Left cardiac atrium (tissue), 4 donors: Measurements from ENCODE around the gene FNBP1L. TPM values are rescaled to one million over a fixed set of nuclear protein-coding genes. Genes with fewer than 3 reads are reported as not detected.
A peak's percentile ranks its signal among the peaks of the same experiment; 100 is the strongest.

Experiments
- ATAC-seq, 2 donors: fragments of 200-7000 bp; cut with Tn5 transposase; one replicate each; pipeline ENCODE4 v1.9.1; 2020; ENCODE audit warnings: mild to moderate bottlenecking in 2 of 2, moderate library complexity in 2 of 2
- DNase-seq: peaks from one replicate; pipeline ENCODE4 v3.0.0-alpha.2; 2020
- intact Hi-C, 2 donors: fragments of 100-400 bp; cut with DNase I; formaldehyde crosslinking; loops; one replicate each; pipeline versions ENCODE4 v1.14.1 to v1.15.1; 2022 to 2023
- total RNA-seq, 2 donors: library from RNA; stranded (reverse); fragmentation: NEBNext Ultra II Directional; extraction: Animal tissue kit (Norgen Biotek cat#: 25700); gene quantifications; one replicate each; pipeline ENCODE4 v1.2.1, GENCODE V29; 2021
- donor health status: DM: no; HTN: yes; CAD: no.
- donor health status: DM: no; HTN: yes; CAD: no; lungs with severe emphysema.
- donor health status: DM: yes; HTN: yes; CAD: no.
- donor health status: Dilated cardiomyopathy.

The FNBP1L gene
- total RNA-seq, 2 donors from 2014 or later = 18.0 to 20.9 TPM

- ATAC-seq (no peak), DNase-seq (no peak)
- intact Hi-C loops = no loop called here
Observed at GRCh38 chr1:93593854-93594602, 146.1 kb downstream of the FNBP1L start.

- DNase-seq (no peak), ATAC-seq (no peak)
- intact Hi-C loops = no loop called here
Observed at GRCh38 chr1:93594603-93594880, 146.6 kb downstream of the FNBP1L start.

- no peak for DNase-seq
- intact Hi-C loops = no loop called here
- peak in 1 of 2 donors; percentile 40 for ATAC-seq
Observed at GRCh38 chr1:93595266-93595665, 147.3 kb downstream of the FNBP1L start.

GRCh38 chr1:93595743-93596142, 147.8 kb downstream of the FNBP1L start:
- no peak for DNase-seq
- ATAC-seq = no peak
- intact Hi-C loops = no loop called here

GRCh38 chr1:93596329-93597089, 148.6 kb downstream of the FNBP1L start:
- DNase-seq = no peak
- intact Hi-C loops = no loop called here
- ATAC-seq = no peak

GRCh38 chr1:93597709-93598108, 149.8 kb downstream of the FNBP1L start:
- ATAC-seq = peak; percentile 23 to 58
- no peak for DNase-seq
- intact Hi-C loops = no loop called here

GRCh38 chr1:93598396-93598795, 150.5 kb downstream of the FNBP1L start:
- ATAC-seq (no peak), DNase-seq (no peak)
- intact Hi-C loops = no loop called here

- ATAC-seq (no peak), DNase-seq (no peak)
- intact Hi-C loops = no loop called here
Observed at GRCh38 chr1:93598861-93599439, 151.0 kb downstream of the FNBP1L start.

GRCh38 chr1:93599479-93599878, 151.6 kb downstream of the FNBP1L start:
- no peak for DNase-seq

GRCh38 chr1:93600663-93601062, 152.7 kb downstream of the FNBP1L start:
- DNase-seq = no peak
- intact Hi-C loops = no loop called here
- no peak for ATAC-seq

More at GRCh38 chr1:93599479-93599878, 151.6 kb downstream of the FNBP1L start:
- intact Hi-C loops = no loop called here
- no peak for ATAC-seq

GRCh38 chr1:93601686-93602085, 153.8 kb downstream of the FNBP1L start:
- ATAC-seq (no peak), DNase-seq (no peak)
- intact Hi-C loops = no loop called here

- intact Hi-C loops = no loop called here
- ATAC-seq (no peak), DNase-seq (no peak)
Observed at GRCh38 chr1:93602101-93602500, 154.2 kb downstream of the FNBP1L start.

- ATAC-seq = no peak
- intact Hi-C loops = no loop called here
- no peak for DNase-seq
Observed at GRCh38 chr1:93603106-93603505, 155.2 kb downstream of the FNBP1L start.

GRCh38 chr1:93603601-93604000, 155.7 kb downstream of the FNBP1L start:
- intact Hi-C loops = no loop called here
- no peak for ATAC-seq
- no peak for DNase-seq

Other genes with a start within 250 kb of the FNBP1L start
- gene DR1, start 102.2 kb upstream of the FNBP1L start, total RNA-seq = 10 to 100 TPM; 33.2 to 41.0 TPM
- gene BCAR3, start 233.7 kb downstream of the FNBP1L start, total RNA-seq = 10 to 100 TPM; 12.4 to 17.5 TPM